Neural cell (in vitro differentiated cells): Measurements from ENCODE around the gene BBS12.

Experiments used
- EP300 ChIP-seq: fragments of 450-650 bp; conservative IDR thresholded peaks from 2 replicates; pipeline ENCODE4 v1.6.1; 2014; ENCODE audit warnings: antibody characterized with exemption, mild to moderate bottlenecking, moderate library complexity; ENCODE audit not compliant: poor library complexity, severe bottlenecking
- POLR2AphosphoS5 ChIP-seq: IDR thresholded peaks from 2 replicates; pipeline ENCODE4 v1.6.1; 2012
- TAF1 ChIP-seq: IDR thresholded peaks from 2 replicates; pipeline ENCODE4 v1.6.1; 2012; ENCODE audit warnings: low read depth
- TF ChIP-seq, protein P1 (sequence below): fragments of 450-650 bp; IDR thresholded peaks from 2 replicates; pipeline ENCODE4 v1.5.1; 2014; ENCODE audit warnings: antibody characterized with exemption, mild to moderate bottlenecking, moderate library complexity; ENCODE audit not compliant: poor library complexity, severe bottlenecking

DNA sequence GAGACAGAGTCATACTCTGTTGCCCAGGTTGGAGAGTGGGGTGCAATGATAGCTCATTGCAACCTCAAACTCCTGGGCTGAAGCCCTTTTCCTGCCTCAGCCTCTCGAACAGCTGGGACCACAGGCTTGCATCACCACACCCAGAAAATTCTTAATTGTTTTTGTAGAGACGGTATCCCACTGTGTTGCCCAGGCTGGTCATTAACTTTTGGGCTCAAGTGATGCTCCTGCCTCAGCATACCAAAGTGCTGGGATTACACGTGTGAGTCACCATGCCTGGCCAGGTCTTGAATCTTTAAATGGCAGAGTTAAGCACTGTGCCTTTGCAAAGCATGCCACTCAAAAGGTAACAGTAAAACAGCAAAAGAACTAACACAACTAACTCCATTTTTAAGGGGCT lies 28.6 kb upstream of the BBS12 start:
- TF ChIP-seq TAF1 (no peak), EP300 (no peak), POLR2AphosphoS5 (no peak)
- TF ChIP-seq, protein P1, sequence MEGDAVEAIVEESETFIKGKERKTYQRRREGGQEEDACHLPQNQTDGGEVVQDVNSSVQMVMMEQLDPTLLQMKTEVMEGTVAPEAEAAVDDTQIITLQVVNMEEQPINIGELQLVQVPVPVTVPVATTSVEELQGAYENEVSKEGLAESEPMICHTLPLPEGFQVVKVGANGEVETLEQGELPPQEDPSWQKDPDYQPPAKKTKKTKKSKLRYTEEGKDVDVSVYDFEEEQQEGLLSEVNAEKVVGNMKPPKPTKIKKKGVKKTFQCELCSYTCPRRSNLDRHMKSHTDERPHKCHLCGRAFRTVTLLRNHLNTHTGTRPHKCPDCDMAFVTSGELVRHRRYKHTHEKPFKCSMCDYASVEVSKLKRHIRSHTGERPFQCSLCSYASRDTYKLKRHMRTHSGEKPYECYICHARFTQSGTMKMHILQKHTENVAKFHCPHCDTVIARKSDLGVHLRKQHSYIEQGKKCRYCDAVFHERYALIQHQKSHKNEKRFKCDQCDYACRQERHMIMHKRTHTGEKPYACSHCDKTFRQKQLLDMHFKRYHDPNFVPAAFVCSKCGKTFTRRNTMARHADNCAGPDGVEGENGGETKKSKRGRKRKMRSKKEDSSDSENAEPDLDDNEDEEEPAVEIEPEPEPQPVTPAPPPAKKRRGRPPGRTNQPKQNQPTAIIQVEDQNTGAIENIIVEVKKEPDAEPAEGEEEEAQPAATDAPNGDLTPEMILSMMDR = no peak
